Pulmonary artery endothelial cell (primary cell): ENCODE data around the gene IWS1. TPM values are rescaled to one million over a fixed set of nuclear protein-coding genes. Genes with fewer than 3 reads are reported as not detected.
"Not testable (repeated sequence)": the region's sequence is repeated elsewhere in the genome, so short reads cannot be mapped to it uniquely, and the experiment has no call there.

Experiments
- DNase-seq: peaks from one replicate; pipeline ENCODE4 v3.0.0-alpha.2; 2011; ENCODE audit warnings: low read depth, low spot score
- total RNA-seq: library from RNA; depleted of rRNA; stranded (reverse); fragments of >200 nt; gene quantifications from 2 replicates; pipeline ENCODE4 v1.2.3, GENCODE V29; 2014

The IWS1 gene
- total RNA-seq, 1 donor from 2014 or later: 37.9 TPM

- DNase-seq: no peak
Measured at GRCh38 chr2:127528487-127528886, 2.2 kb upstream of the IWS1 start.

DNA sequence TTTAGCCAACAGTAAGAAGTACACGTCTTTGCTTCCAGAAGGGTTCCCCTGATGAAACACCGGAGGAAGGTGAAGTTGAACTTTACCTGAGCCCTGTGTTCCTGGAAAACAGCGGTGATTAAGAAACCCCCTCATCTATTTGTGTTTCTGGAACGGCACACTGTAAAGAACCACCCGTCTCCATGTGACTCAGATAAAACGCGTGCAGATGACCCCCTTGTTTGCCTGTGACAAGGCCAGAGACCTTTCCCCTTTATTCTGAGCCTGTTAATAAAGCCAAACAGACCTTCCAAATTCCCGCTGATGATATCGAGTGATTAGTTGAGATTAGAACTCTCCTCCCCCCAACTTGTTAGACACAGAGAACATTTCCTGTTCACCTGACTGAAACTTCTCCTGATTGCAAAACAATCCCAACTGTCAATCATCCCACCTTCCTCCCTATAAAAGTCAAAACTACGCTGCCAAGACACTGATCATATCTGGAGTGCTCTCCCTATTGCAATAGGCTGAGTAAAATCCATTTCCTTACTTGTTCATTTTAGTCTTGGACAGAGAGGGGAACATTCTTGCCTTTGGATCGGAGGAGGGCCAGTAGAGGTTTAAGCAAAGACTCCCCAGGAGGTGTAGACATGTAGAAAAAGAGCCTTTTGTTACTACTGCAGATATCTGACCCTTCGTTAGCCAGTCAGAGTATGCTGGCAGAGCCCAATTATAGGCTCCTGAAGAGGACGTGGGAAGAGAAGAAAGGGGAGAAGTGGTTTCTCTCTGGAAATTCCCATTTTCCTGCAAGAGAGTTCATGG is 914 bp upstream of the IWS1 start:
- DNase-seq: no peak

- no peak for DNase-seq
Measured at GRCh38 chr2:127525691-127526131, 578 bp downstream of the IWS1 start.

DNA sequence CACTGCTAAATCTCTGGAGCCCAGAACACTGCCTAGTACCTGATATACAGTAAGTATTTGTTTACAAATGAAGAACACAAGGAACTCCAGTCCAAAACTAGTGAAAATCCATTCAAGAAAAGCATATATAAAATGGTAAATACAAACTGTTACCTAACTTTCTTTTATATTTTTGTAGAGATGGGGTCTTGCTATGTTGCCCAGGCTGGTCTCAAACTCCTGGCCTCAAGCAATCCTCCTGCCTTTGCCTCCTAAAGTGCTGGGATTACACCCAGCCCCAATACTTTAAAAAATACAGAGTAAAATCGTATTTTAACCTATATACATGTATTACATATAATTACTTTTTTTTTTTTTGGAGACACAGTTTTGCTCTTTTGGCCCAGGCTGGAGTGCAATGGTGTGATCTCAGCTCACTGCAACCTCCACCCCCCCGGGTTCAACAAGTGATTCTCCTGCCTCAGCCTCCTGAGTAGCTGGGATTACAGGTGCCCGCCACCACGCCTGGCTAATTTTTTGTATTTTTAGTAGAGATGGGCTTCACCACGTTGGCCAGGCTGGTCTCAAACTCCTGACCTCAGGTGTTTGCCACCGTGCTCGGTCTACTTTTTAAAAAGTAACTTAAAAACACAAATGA is 2.0 kb downstream of the IWS1 start:
- DNase-seq: not testable (repeated sequence)

GRCh38 chr2:127523269-127523939 is 2.9 kb downstream of the IWS1 start:
- no peak for DNase-seq

GRCh38 chr2:127520424-127520823 is 5.9 kb downstream of the IWS1 start:
- no peak for DNase-seq

DNA sequence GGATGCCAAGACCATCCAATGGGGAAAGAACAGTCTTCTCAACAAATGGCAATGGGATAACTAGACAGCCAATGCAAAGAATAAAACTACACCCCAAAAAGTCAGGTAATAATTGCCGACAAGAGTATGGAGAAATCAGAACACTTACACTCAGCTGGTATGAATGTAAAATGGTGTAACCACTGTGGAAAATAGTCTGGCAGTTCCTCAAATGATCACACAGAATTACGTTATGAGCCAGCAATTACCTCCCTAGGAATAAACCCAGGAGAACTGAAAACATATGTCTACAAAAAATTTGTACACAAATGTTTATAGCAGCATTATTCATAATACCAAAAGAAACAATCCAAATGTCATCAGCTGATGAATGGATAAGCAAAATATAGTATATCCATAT is 8.8 kb downstream of the IWS1 start:
- no peak for DNase-seq

DNA sequence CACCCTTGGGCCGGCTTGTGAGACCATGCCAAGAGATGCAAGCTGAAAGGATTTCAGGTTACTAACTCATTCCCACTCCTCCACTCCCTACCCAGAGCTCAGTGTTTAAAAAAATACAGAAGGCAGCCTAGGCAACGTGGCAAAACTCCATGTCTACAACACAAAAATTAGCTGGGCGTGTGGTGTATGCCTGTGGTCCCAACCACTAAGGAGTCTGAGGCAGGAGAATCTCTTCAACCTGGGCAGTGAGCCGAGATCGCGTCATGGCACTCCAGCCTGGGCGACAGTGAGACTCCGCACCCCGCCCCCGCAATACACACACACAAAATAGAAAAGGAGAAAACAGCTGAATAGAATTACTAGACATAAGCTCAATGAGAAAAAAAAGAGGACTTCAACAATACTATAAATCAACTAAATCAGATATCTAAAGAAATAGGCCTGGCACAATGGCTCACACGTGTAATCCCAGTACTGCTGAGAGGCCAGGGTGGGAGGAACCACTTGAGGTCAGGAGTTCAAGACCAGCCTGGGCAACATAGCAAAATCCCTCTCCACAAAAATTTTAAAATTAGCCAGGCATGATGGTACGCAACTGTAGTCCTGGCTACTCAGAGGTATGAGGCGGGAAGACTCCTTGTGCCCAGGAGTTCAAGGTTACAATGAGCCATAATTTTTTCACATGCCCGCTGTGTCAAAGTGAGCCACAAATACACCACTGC is 10.1 kb downstream of the IWS1 start:
- no peak for DNase-seq

DNA sequence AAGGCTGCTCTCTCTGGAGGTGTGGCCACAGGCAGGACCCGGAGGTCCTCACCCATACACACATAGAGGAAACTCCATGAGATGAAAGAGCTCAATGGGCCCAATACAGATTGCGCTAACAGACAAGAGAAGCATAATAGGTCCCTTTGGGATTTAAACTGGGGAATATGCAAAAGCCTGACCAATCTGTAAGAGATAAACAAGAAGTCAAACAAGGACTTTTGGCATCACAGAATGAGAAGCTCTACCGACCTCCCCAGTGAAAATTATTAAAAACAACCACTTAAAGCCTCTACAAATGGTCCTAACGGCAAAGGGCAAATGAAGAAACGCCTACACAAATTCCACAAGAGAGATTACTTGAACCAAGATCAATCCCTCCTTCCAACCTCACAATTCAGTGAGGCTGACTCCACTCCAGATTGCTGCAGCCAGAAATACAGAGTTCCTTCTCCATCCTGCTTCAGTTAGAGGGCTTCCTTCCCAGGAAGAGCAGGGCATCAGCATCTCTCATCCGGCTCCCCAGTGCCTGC is 10.8 kb downstream of the IWS1 start:
- DNase-seq: no peak

GRCh38 chr2:127514485-127514884 is 11.8 kb downstream of the IWS1 start:
- no peak for DNase-seq

- DNase-seq: no peak
Measured at GRCh38 chr2:127514076-127514475, 12.2 kb downstream of the IWS1 start.

DNA sequence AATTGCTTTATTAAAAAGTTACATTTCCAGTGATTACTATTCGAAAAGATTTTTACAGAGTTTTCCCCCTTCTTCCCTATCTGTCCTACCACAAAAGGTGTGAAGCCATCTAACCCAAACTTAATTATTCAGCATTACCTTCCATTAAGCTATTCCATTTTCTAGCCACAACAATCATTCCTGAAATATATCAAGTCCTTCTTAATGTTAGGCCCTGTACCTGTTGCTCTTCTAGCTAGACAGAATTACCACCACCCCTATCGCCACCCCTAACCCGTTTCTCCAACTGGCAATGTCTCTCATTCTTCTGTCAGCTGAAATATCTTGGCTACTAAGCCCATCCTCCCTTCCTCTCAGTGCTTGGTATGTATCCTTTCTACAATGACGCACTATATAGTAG is 13.9 kb downstream of the IWS1 start:
- DNase-seq: no peak

- no peak for DNase-seq
Measured at GRCh38 chr2:127511917-127512316, 14.4 kb downstream of the IWS1 start.

GRCh38 chr2:127511090-127511695 is 15.1 kb downstream of the IWS1 start:
- DNase-seq: no peak

DNA sequence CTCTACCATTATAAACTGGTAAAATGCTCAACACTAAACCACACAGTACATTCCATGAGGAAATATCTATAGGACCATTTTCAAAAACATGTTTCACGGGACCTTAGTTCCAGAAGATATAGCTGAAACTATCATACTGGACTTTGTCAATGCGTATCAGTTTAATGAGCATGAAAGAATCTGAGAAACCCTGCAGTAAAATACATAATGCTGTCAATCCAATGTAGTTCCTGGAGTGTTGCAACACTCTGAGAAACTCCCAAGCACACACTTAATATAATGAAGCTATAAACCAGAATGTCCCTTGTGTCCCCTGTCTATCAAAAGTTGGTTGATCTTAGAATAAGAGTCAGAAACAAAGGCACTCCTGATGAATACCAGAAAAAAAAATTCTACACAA is 16.2 kb downstream of the IWS1 start:
- no peak for DNase-seq

- DNase-seq: peak; percentile 77
Measured at GRCh38 chr2:127508631-127509034, 17.7 kb downstream of the IWS1 start.

GRCh38 chr2:127508023-127508630 is 18.2 kb downstream of the IWS1 start:
- no peak for DNase-seq

GRCh38 chr2:127506510-127506909 is 19.8 kb downstream of the IWS1 start:
- DNase-seq: no peak

- DNase-seq: no peak
Measured at GRCh38 chr2:127504552-127505430, 21.5 kb downstream of the IWS1 start.

DNA sequence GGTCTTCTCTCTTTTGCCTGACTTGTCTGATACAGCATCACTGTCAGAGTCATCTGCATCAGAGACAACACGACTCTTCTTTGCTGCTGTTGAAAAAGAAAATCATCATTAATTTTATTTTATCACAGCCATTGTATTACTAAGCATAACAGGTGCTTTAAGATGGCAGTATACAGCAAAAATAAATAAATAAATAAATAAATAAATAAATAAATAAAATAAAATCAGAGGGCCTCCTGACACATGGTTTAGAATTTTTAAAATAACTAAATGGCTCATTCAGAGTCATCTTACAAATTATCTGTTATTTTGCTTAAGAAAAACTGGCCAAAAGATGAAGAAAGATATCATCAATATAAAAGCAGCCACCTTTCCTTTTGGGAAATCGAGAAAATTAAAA is 22.8 kb downstream of the IWS1 start:
- no peak for DNase-seq
